Measurements from ENCODE around the gene SLC66A3.

- TF ChIP-seq CTCF (conservative IDR thresholded peaks at IDR 0.05; ENCODE audit: low read depth, low read length) (no peak), EZH2phosphoT487 (IDR thresholded peaks at IDR 0.05; ENCODE audit: borderline replicate concordance, low read length) (no peak)
Observed at GRCh38 chr2:11144077-11144737, 11.1 kb upstream of the SLC66A3 start.
